Tibial nerve (tissue), 4 donors: ENCODE data around the gene PRDM5. TPM values are rescaled to one million over a fixed set of nuclear protein-coding genes. Genes with fewer than 3 reads are reported as not detected.
"Not testable (repeated sequence)": the region's sequence is repeated elsewhere in the genome, so short reads cannot be mapped to it uniquely, and the experiment has no call there.

Source experiments
- DNase-seq, 2 donors: peaks; one replicate each; pipeline ENCODE4 v3.0.0-alpha.2; 2019; ENCODE audit warnings: low spot score in 2 of 2
- H3K27ac ChIP-seq, 4 donors: fragments of 200-600 bp; sonication (generic) in 3 of 4; one replicate each; pipeline ENCODE4 v1.5.1; 2017 to 2019; ENCODE audit warnings: mild to moderate bottlenecking in 1 of 4
- H3K27me3 ChIP-seq, 2 donors: fragments of 200-600 bp; sonication (generic) in 1 of 2; one replicate each; pipeline versions ENCODE4 v1.5.1 to v1.6.0; 2017 to 2019
- H3K36me3 ChIP-seq, 3 donors: fragments of 200-600 bp; sonication (generic); one replicate each; pipeline ENCODE4 v1.5.1; 2018 to 2019
- H3K4me1 ChIP-seq, 4 donors: fragments of 200-600 bp; sonication (generic) in 3 of 4; one replicate each; pipeline ENCODE4 v1.5.1; 2017 to 2019
- H3K4me3 ChIP-seq, 4 donors: fragments of 200-600 bp; sonication (generic) in 3 of 4; one replicate each; pipeline ENCODE4 v1.5.1; 2017 to 2019; ENCODE audit warnings: mild to moderate bottlenecking in 1 of 4, moderate library complexity in 1 of 4
- H3K9me3 ChIP-seq, 4 donors: fragments of 200-600 bp; sonication (generic) in 3 of 4; one replicate each; pipeline ENCODE4 v1.5.1; 2017 to 2019
- CTCF ChIP-seq, 5 experiments: fragments of 200-600 bp in 3 of 5; fragments of 450-650 bp in 2 of 5; sonication (generic) in 3 of 5; IDR thresholded peaks; one replicate each; pipeline ENCODE4 v1.5.1; 2016 to 2019; ENCODE audit warnings: antibody characterized with exemption in 5 of 5, mild to moderate bottlenecking in 3 of 5, moderate library complexity in 2 of 5
- EP300 ChIP-seq, 2 donors: sonication (generic); formaldehyde crosslinking; IDR thresholded peaks; one replicate each; pipeline ENCODE4 v1.6.1; 2017; ENCODE audit warnings: antibody characterized with exemption in 2 of 2, mild to moderate bottlenecking in 1 of 2
- POLR2A ChIP-seq, 2 donors: fragments of 450-650 bp; IDR thresholded peaks; one replicate each; pipeline ENCODE4 v1.6.1; 2017; ENCODE audit warnings: antibody characterized with exemption in 2 of 2, mild to moderate bottlenecking in 2 of 2, moderate library complexity in 2 of 2
- WGBS, 2 donors: methylation state at CpG; one replicate each; pipeline ENCODE4 v1.1.5; 2018; 5-methylcytosine and 5-hydroxymethylcytosine counted together
- total RNA-seq, 4 donors: library from RNA; depleted of rRNA; stranded (reverse); fragments of >200 nt; gene quantifications; one replicate each; pipeline ENCODE4 v1.1.0, GENCODE V29; 2016

The PRDM5 gene
- total RNA-seq, 4 donors from 2014 or later, result 18.9 to 46.3 (median 31.1) TPM

- H3K4me3 ChIP-seq, result no peak overlapping the region
- H3K9me3 ChIP-seq, result peaks cover 0 to 15% (median 0%) of the 10 kb centered on the region in 4 donors
- no peak for DNase-seq
- no peak for TF ChIP-seq POLR2A (IDR thresholded peaks at IDR 0.05)
- TF ChIP-seq CTCF (IDR thresholded peaks at IDR 0.05), result no peak
- no peak for TF ChIP-seq EP300 (IDR thresholded peaks at IDR 0.05)
- no peaks in the 10 kb centered on the region for H3K4me1 ChIP-seq
- 81 to 87% methylated on average over 6 of the region's 6 CpGs for WGBS, 2 donors
- H3K36me3 ChIP-seq, result peaks cover 0 to 55% (median 0%) of the 10 kb centered on the region in 3 donors
- no peaks in the 10 kb centered on the region for H3K27me3 ChIP-seq
- H3K27ac ChIP-seq, result no peak overlapping the region
These were observed 172.9 kb downstream of the PRDM5 start for GRCh38 chr4:120749445-120750151.

DNA sequence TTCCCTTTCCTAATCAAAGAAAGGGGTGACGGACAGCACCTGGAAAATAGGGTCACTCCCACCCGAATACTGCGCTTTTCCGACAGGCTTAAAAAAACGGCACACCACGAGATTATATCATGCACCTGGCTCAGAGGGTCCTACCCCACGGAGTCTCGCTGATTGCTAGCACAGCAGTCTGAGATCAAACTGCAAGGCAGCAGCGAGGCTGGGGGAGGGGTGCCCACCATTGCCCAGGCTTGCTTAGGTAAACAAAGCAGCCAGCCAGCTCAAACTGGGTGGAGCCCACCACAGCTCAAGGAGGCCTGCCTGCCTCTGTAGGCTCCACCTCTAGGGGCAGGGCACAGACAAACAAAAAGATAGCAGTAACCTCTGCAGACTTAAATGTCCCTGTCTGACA, 180.9 kb downstream of the PRDM5 start:
- H3K27ac ChIP-seq, DNase-seq, H3K4me3 ChIP-seq, H3K9me3 ChIP-seq, H3K36me3 ChIP-seq, H3K27me3 ChIP-seq, H3K4me1 ChIP-seq: not testable (repeated sequence)
- WGBS, 2 donors, result 91 to 95% methylated on average over 8 to 9 of the region's 9 CpGs

DNA sequence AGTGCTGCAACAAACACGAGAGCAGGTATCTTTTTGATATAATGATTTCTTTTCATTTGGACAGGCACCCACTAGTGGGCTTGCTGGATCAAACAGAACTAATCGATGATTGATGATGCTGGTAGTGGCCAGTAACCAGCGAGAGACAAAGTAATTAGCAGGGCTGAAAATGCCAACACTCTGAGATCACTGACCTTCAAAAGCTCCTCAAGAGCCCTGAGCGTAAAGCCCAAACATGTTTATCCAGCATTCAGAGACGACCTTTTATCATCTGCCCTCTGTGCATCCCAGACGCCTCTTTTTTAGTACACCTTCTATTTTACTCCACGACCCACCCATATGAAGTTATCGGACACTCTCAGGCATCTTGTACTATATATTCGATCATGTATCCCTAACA, 186.2 kb downstream of the PRDM5 start:
- H3K27ac ChIP-seq, result no peak overlapping the region
- H3K4me1 ChIP-seq, result no peaks in the 10 kb centered on the region
- H3K36me3 ChIP-seq, result peaks cover 0 to 8% (median 0%) of the 10 kb centered on the region in 3 donors
- WGBS, 2 donors, result 84 to 90% methylated on average over 9 of the region's 9 CpGs
- no peaks in the 10 kb centered on the region for H3K27me3 ChIP-seq
- no peak for TF ChIP-seq CTCF (IDR thresholded peaks at IDR 0.05)
- no peak for TF ChIP-seq EP300 (IDR thresholded peaks at IDR 0.05)
- TF ChIP-seq POLR2A (IDR thresholded peaks at IDR 0.05), result no peak
- no peak for DNase-seq
- H3K4me3 ChIP-seq, result no peak overlapping the region
- no peaks in the 10 kb centered on the region for H3K9me3 ChIP-seq

DNA sequence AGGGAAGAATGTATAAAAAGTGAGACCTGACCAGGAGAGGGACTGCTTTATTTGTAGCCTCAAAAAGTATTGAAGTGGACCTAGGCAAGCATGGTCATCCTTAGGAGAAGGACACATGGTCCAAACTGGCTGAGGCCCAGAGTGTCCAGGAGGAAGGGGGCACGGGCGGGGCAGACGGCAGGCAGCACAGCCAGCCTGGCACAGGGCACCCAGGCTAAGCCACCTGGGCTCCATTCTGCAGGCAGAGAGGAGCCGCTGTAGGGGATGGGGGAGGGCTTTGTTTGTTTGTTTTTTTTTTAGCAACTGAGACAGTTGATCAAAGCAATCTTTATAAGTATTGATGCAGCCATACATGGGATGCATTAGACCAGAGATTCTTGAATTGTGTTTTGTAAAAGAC, 188.6 kb downstream of the PRDM5 start:
- peaks cover 0 to 14% (median 0%) of the 10 kb centered on the region in 3 donors for H3K36me3 ChIP-seq
- TF ChIP-seq POLR2A (IDR thresholded peaks at IDR 0.05) (no peak), CTCF (IDR thresholded peaks at IDR 0.05) (no peak), EP300 (IDR thresholded peaks at IDR 0.05) (no peak)
- no peaks in the 10 kb centered on the region for H3K9me3 ChIP-seq
- H3K4me1 ChIP-seq, result no peaks in the 10 kb centered on the region
- H3K4me3 ChIP-seq, result no peak overlapping the region
- DNase-seq, result no peak
- WGBS, 2 donors, result 81 to 86% methylated on average over 3 to 4 of the region's 4 CpGs
- no peak overlapping the region for H3K27ac ChIP-seq
- H3K27me3 ChIP-seq, result no peaks in the 10 kb centered on the region

DNA sequence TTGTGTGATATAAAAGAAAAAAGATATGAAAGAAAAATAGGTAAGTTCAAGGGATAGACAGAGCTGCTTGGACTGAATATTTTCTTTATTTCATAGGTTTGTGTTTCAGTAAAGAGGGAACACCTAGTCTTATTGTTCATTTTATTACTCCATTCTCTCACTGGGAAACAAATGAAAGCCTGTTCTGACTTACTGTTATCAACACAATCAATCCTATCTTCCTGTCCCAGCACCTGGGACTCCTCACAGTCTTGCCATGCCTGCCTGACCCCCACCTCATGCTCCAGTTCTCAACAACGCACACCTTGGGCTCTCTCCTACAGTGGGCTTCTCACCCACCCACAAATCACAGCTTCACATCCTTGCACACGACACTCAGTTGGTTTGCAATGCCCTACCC, 189.5 kb downstream of the PRDM5 start:
- no peak for DNase-seq
- Histone ChIP-seq H3K36me3 (peaks cover 0 to 14% (median 0%) of the 10 kb centered on the region in 3 donors), H3K4me3 (no peak overlapping the region), H3K27ac (no peak overlapping the region), H3K9me3 (no peaks in the 10 kb centered on the region), H3K27me3 (no peaks in the 10 kb centered on the region), H3K4me1 (no peaks in the 10 kb centered on the region)
- WGBS, 2 donors, result 85 to 88% methylated on average over 2 of the region's 2 CpGs
- TF ChIP-seq CTCF (IDR thresholded peaks at IDR 0.05) (no peak), POLR2A (IDR thresholded peaks at IDR 0.05) (no peak), EP300 (IDR thresholded peaks at IDR 0.05) (no peak)
